ENCODE results near the gene OAS3.

GRCh38 chr12:113014565-113014964 lies 76.3 kb downstream of the OAS3 start:
- TF ChIP-seq CTCF (IDR thresholded peaks at IDR 0.05) (no peak), POLR2A (IDR thresholded peaks at IDR 0.05) (no peak)

All from testis (tissue), 2 donors.